GM12891 (cell line): ENCODE results near the gene C1QTNF12.

Experiments
- POLR2A ChIP-seq: IDR thresholded peaks from 2 replicates; pipeline ENCODE4 v1.6.1; 2011; ENCODE audit warnings: low read depth, low read length, control low read depth
- POU2F2 ChIP-seq: IDR thresholded peaks from 2 replicates; pipeline ENCODE4 v1.6.1; 2011; ENCODE audit warnings: low read depth, mild to moderate bottlenecking, control low read depth, low read length, moderate library complexity

GRCh38 chr1:1223891-1224290 is 22.6 kb downstream of the C1QTNF12 start:
- TF ChIP-seq POU2F2 (no peak), POLR2A (no peak)
